DMS114 treated with DMSO at 0.1 percent for 48 hours (cell line): ENCODE results near the gene ABCA1.

Experiments
- DNase-seq: peaks from one replicate; lab custom pipeline; 2025; ENCODE audit not compliant: unreplicated experiment; lab: John Stamatoyannopoulos, UW

ABCA1 gene

GRCh38 chr9:104850786-104851545 is 77.0 kb downstream of the ABCA1 start:
- DNase-seq = no peak

GRCh38 chr9:104849023-104849422 is 78.9 kb downstream of the ABCA1 start:
- DNase-seq = no peak

GRCh38 chr9:104844710-104845109 is 83.2 kb downstream of the ABCA1 start:
- no peak for DNase-seq

GRCh38 chr9:104843644-104844240 is 84.2 kb downstream of the ABCA1 start:
- no peak for DNase-seq

GRCh38 chr9:104842698-104843097 is 85.3 kb downstream of the ABCA1 start:
- no peak for DNase-seq

GRCh38 chr9:104841601-104842141 is 86.3 kb downstream of the ABCA1 start:
- no peak for DNase-seq

- no peak for DNase-seq
These were observed 89.0 kb downstream of the ABCA1 start for GRCh38 chr9:104838958-104839357.

GRCh38 chr9:104836767-104837166 is 91.2 kb downstream of the ABCA1 start:
- no peak for DNase-seq

- no peak for DNase-seq
These were observed 91.7 kb downstream of the ABCA1 start for GRCh38 chr9:104836235-104836634.

GRCh38 chr9:104835161-104835560 is 92.8 kb downstream of the ABCA1 start:
- no peak for DNase-seq

GRCh38 chr9:104833696-104834095 is 94.3 kb downstream of the ABCA1 start:
- DNase-seq = no peak

GRCh38 chr9:104831681-104832080 is 96.3 kb downstream of the ABCA1 start:
- DNase-seq = no peak

GRCh38 chr9:104826911-104827310 is 101.0 kb downstream of the ABCA1 start:
- DNase-seq = no peak

- no peak for DNase-seq
These were observed 101.7 kb downstream of the ABCA1 start for GRCh38 chr9:104826079-104826775.

GRCh38 chr9:104820336-104820735 is 107.6 kb downstream of the ABCA1 start:
- no peak for DNase-seq

GRCh38 chr9:104819033-104819432 is 108.9 kb downstream of the ABCA1 start:
- DNase-seq = no peak

GRCh38 chr9:104817437-104817836 is 110.5 kb downstream of the ABCA1 start:
- no peak for DNase-seq

- DNase-seq = no peak
These were observed 111.9 kb downstream of the ABCA1 start for GRCh38 chr9:104815851-104816565.

- no peak for DNase-seq
These were observed 117.3 kb downstream of the ABCA1 start for GRCh38 chr9:104810421-104811339.

- DNase-seq = no peak
These were observed 119.8 kb downstream of the ABCA1 start for GRCh38 chr9:104808035-104808614.
